GM19324 (cell line): ENCODE results near the gene PCBP1.
"Not testable (repeated sequence)": the region's sequence is repeated elsewhere in the genome, so short reads cannot be mapped to it uniquely, and the experiment has no call there.

ENCODE experiments used
- ATAC-seq: cut with Tn5 transposase; IDR thresholded peaks from one replicate; pipeline ENCODE4 v1.9.1; 2021; ENCODE audit warnings: mild to moderate bottlenecking, moderate library complexity; ENCODE audit not compliant: unreplicated experiment, low FRiP score

PCBP1 gene

GRCh38 chr2:70080610-70081200, 6.6 kb upstream of the PCBP1 start:
- ATAC-seq: no peak

GRCh38 chr2:70081221-70081620, 6.1 kb upstream of the PCBP1 start:
- no peak for ATAC-seq

- ATAC-seq: peak; percentile 32
Measured at GRCh38 chr2:70083344-70084156, 3.7 kb upstream of the PCBP1 start.

GRCh38 chr2:70084973-70085710, 2.1 kb upstream of the PCBP1 start:
- ATAC-seq: no peak

- no peak for ATAC-seq
Measured at GRCh38 chr2:70085711-70086277, 1.5 kb upstream of the PCBP1 start.

GRCh38 chr2:70086278-70086837, 919 bp upstream of the PCBP1 start:
- ATAC-seq: peak; percentile 43

GRCh38 chr2:70087702-70088597, 673 bp downstream of the PCBP1 start:
- ATAC-seq: no peak

- no peak for ATAC-seq
Measured at GRCh38 chr2:70088598-70089219, 1.4 kb downstream of the PCBP1 start.

GRCh38 chr2:70089220-70089982, 2.1 kb downstream of the PCBP1 start:
- ATAC-seq: no peak

- ATAC-seq: no peak
Measured at GRCh38 chr2:70089983-70090525, 2.8 kb downstream of the PCBP1 start.

GRCh38 chr2:70090706-70091334, 3.5 kb downstream of the PCBP1 start:
- ATAC-seq: no peak

GRCh38 chr2:70091364-70091763, 4.1 kb downstream of the PCBP1 start:
- no peak for ATAC-seq

- no peak for ATAC-seq
Measured at GRCh38 chr2:70091816-70092215, 4.5 kb downstream of the PCBP1 start.

- not testable (repeated sequence) for ATAC-seq
Measured at GRCh38 chr2:70092576-70093243, 5.4 kb downstream of the PCBP1 start.

GRCh38 chr2:70094171-70094977, 7.1 kb downstream of the PCBP1 start:
- ATAC-seq: no peak

- no peak for ATAC-seq
Measured at GRCh38 chr2:70094978-70095719, 7.9 kb downstream of the PCBP1 start.
